ENCODE data around the gene PHAX.
A peak's percentile ranks its signal among the peaks of the same experiment; 100 is the strongest.
"Not testable (repeated sequence)": the region's sequence is repeated elsewhere in the genome, so short reads cannot be mapped to it uniquely, and the experiment has no call there.

PHAX gene

GRCh38 chr5:126656401-126657007 lies 55.8 kb downstream of the PHAX start:
- DNase-seq (ENCODE audit: low spot score), result peak; percentile 31

- no peak for DNase-seq (ENCODE audit: low spot score)
These were observed 57.8 kb downstream of the PHAX start for GRCh38 chr5:126658561-126658960.

- no peak for DNase-seq (ENCODE audit: low spot score)
These were observed 59.2 kb downstream of the PHAX start for GRCh38 chr5:126659805-126660482.

GRCh38 chr5:126664586-126664985 lies 63.8 kb downstream of the PHAX start:
- DNase-seq (ENCODE audit: low spot score), result no peak

GRCh38 chr5:126670109-126670508 lies 69.4 kb downstream of the PHAX start:
- not testable (repeated sequence) for DNase-seq (ENCODE audit: low spot score)

- not testable (repeated sequence) for DNase-seq (ENCODE audit: low spot score)
These were observed 70.9 kb downstream of the PHAX start for GRCh38 chr5:126671681-126672080.

GRCh38 chr5:126673477-126673876 lies 72.7 kb downstream of the PHAX start:
- DNase-seq (ENCODE audit: low spot score), result no peak

GRCh38 chr5:126674145-126674544 lies 73.4 kb downstream of the PHAX start:
- DNase-seq (ENCODE audit: low spot score), result no peak

GRCh38 chr5:126675338-126675737 lies 74.6 kb downstream of the PHAX start:
- no peak for DNase-seq (ENCODE audit: low spot score)

- DNase-seq (ENCODE audit: low spot score), result peak; percentile 74
These were observed 75.5 kb downstream of the PHAX start for GRCh38 chr5:126676195-126676624.
